Mesendoderm (in vitro differentiated cells): ENCODE results near the gene FNDC3B.

ENCODE experiments used
- DNase-seq: peaks from one replicate; pipeline ENCODE4 v3.0.0; 2013
- H2AK5ac ChIP-seq: 2 replicates; pipeline ENCODE4 v1.6.1; 2013; ENCODE audit warnings: low read length, inconsistent platforms
- H2BK120ac ChIP-seq: 2 replicates; pipeline ENCODE4 v1.6.1; 2013; ENCODE audit warnings: low read depth, mild to moderate bottlenecking, low read length, moderate library complexity, mixed read lengths
- H2BK15ac ChIP-seq: replicated peaks from 2 replicates; pipeline ENCODE4 v1.6.1; 2013; ENCODE audit warnings: low read depth, mild to moderate bottlenecking, moderate library complexity
- H2BK5ac ChIP-seq: 2 replicates; pipeline ENCODE4 v1.6.1; 2013; ENCODE audit warnings: low read length, inconsistent platforms
- H3K18ac ChIP-seq: 2 replicates; pipeline ENCODE4 v1.6.1; 2013; ENCODE audit warnings: mild to moderate bottlenecking, low read length, mixed read lengths
- H3K23ac ChIP-seq: one replicate; pipeline ENCODE4 v1.6.1; 2013; ENCODE audit warnings: low read length
- H3K27ac ChIP-seq: 2 replicates; pipeline ENCODE4 v1.5.1; 2013; ENCODE audit warnings: low read depth, mild to moderate bottlenecking, inconsistent platforms, low read length, moderate library complexity
- H3K27me3 ChIP-seq: 2 replicates; pipeline ENCODE4 v1.6.1; 2013; ENCODE audit warnings: low read length, control low read depth, mild to moderate bottlenecking, inconsistent platforms; ENCODE audit not compliant: insufficient read depth, poor library complexity
- H3K36me3 ChIP-seq: 2 replicates; pipeline ENCODE4 v1.6.1; 2013; ENCODE audit warnings: low read length, inconsistent platforms; ENCODE audit not compliant: control insufficient read depth, insufficient read depth
- H3K4ac ChIP-seq: one replicate; pipeline ENCODE4 v1.6.1; 2013; ENCODE audit warnings: low read depth, mild to moderate bottlenecking, low read length, moderate library complexity
- H3K4me1 ChIP-seq: 2 replicates; pipeline ENCODE4 v1.6.1; 2013; ENCODE audit warnings: low read depth, low read length, inconsistent platforms; ENCODE audit not compliant: control insufficient read depth
- H3K4me2 ChIP-seq: 2 replicates; pipeline ENCODE4 v1.6.1; 2013; ENCODE audit warnings: low read length
- H3K4me3 ChIP-seq: 2 replicates; pipeline ENCODE4 v1.5.1; 2013; ENCODE audit warnings: mild to moderate bottlenecking, low read length
- H3K56ac ChIP-seq: one replicate; pipeline ENCODE4 v1.6.1; 2013; ENCODE audit warnings: low read length
- H3K79me1 ChIP-seq: 2 replicates; pipeline ENCODE4 v1.6.1; 2013; ENCODE audit warnings: low read length, inconsistent platforms
- H3K79me2 ChIP-seq: 2 replicates; pipeline ENCODE4 v1.6.1; 2013; ENCODE audit warnings: mild to moderate bottlenecking, low read length; ENCODE audit not compliant: control insufficient read depth, insufficient read depth
- H3K9ac ChIP-seq: 2 replicates; pipeline ENCODE4 v1.6.1; 2013; ENCODE audit warnings: low read length, inconsistent platforms
- H4K5ac ChIP-seq: one replicate; pipeline ENCODE4 v1.6.1; 2013; ENCODE audit warnings: low read length
- H4K8ac ChIP-seq: one replicate; pipeline ENCODE4 v1.6.1; 2013; ENCODE audit warnings: low read depth, mild to moderate bottlenecking, control low read depth, low read length, moderate library complexity
- WGBS: extraction: QIAGEN DNeasy Blood & Tissue Kit; methylation state at CpG from one replicate; pipeline ENCODE4 v1.1.7; 2013; ENCODE audit warnings: low lambda C conversion rate, missing lambda C conversion rate; ENCODE audit not compliant: insufficient coverage; ENCODE audit errors: extremely low coverage; 5-methylcytosine and 5-hydroxymethylcytosine counted together

The FNDC3B gene

GRCh38 chr3:172296975-172297332 lies 257.6 kb downstream of the FNDC3B start:
- H2BK120ac ChIP-seq, result no peak overlapping the region
- no peak overlapping the region for H3K56ac ChIP-seq
- no peak for DNase-seq
- no peaks in the 10 kb centered on the region for H3K36me3 ChIP-seq
- H3K9ac ChIP-seq, result no peak overlapping the region
- no CpG with 5 or more reads among the region's 2 CpGs for WGBS
- H3K23ac ChIP-seq, result no peak overlapping the region
- no peaks in the 10 kb centered on the region for H3K79me2 ChIP-seq
- no peak overlapping the region for H3K4ac ChIP-seq
- H3K79me1 ChIP-seq, result peaks cover 6% of the 10 kb centered on the region
- no peak overlapping the region for H3K4me3 ChIP-seq
- H2AK5ac ChIP-seq, result no peak overlapping the region
- no peak overlapping the region for H2BK5ac ChIP-seq
- no peak overlapping the region for H2BK15ac ChIP-seq
- no peak overlapping the region for H3K4me2 ChIP-seq
- no peak overlapping the region for H3K27ac ChIP-seq
- no peak overlapping the region for H4K5ac ChIP-seq
- no peaks in the 10 kb centered on the region for H3K4me1 ChIP-seq
- H3K18ac ChIP-seq, result no peak overlapping the region
- no peaks in the 10 kb centered on the region for H3K27me3 ChIP-seq
- H4K8ac ChIP-seq, result no peak overlapping the region

GRCh38 chr3:172298247-172298646 lies 258.9 kb downstream of the FNDC3B start:
- Histone ChIP-seq H3K9ac (no peak overlapping the region), H2AK5ac (no peak overlapping the region), H3K4me3 (no peak overlapping the region), H3K18ac (no peak overlapping the region), H2BK120ac (no peak overlapping the region), H3K79me2 (no peaks in the 10 kb centered on the region), H3K27me3 (no peaks in the 10 kb centered on the region), H3K23ac (no peak overlapping the region), H2BK15ac (no peak overlapping the region), H3K56ac (no peak overlapping the region), H3K4ac (no peak overlapping the region), H3K4me1 (no peaks in the 10 kb centered on the region), H2BK5ac (no peak overlapping the region), H3K36me3 (no peaks in the 10 kb centered on the region), H3K4me2 (no peak overlapping the region), H3K79me1 (no peaks in the 10 kb centered on the region), H3K27ac (no peak overlapping the region), H4K5ac (no peak overlapping the region), H4K8ac (no peak overlapping the region)
- no peak for DNase-seq
- WGBS, result no CpG with 5 or more reads among the region's 3 CpGs

DNA sequence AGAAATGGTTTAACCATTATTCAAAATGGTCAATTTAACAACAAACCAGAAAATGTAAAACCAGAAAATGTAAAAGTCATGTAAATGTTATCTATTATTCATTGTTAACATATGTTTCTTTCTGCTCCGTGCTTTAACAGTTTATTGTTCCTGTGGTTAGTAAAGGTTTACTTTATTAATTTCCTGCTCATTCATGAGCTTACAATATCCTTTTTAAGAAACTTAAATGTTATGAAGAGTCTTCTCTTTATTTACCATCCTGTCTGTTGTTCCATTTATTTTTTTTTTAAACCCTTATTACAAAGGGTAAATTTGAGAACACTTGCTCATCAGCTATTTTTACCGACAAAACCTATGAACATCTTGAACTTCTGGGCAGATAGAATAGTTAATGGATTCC lies 260.8 kb downstream of the FNDC3B start:
- no peak overlapping the region for H2BK120ac ChIP-seq

GRCh38 chr3:172300862-172301261 lies 261.5 kb downstream of the FNDC3B start:
- Histone ChIP-seq H3K4me1 (no peaks in the 10 kb centered on the region), H2AK5ac (no peak overlapping the region), H3K23ac (no peak overlapping the region), H3K4me2 (no peak overlapping the region), H2BK15ac (no peak overlapping the region), H3K79me2 (no peaks in the 10 kb centered on the region), H3K18ac (no peak overlapping the region), H3K9ac (no peak overlapping the region), H4K8ac (no peak overlapping the region), H3K27ac (no peak overlapping the region), H2BK120ac (no peak overlapping the region), H3K79me1 (no peaks in the 10 kb centered on the region), H3K27me3 (no peaks in the 10 kb centered on the region), H3K36me3 (no peaks in the 10 kb centered on the region), H2BK5ac (no peak overlapping the region), H3K56ac (no peak overlapping the region), H3K4me3 (no peak overlapping the region), H3K4ac (no peak overlapping the region), H4K5ac (no peak overlapping the region)
- WGBS, result no CpG with 5 or more reads among the region's 5 CpGs
- DNase-seq, result no peak

More for the DNA sequence above, 260.8 kb downstream of the FNDC3B start:
- no peak overlapping the region for H3K23ac ChIP-seq
- H3K4me2 ChIP-seq, result no peak overlapping the region
- no peaks in the 10 kb centered on the region for H3K36me3 ChIP-seq
- no peaks in the 10 kb centered on the region for H3K27me3 ChIP-seq
- no peak overlapping the region for H2AK5ac ChIP-seq
- no peak overlapping the region for H2BK15ac ChIP-seq
- H4K8ac ChIP-seq, result no peak overlapping the region
- no peak overlapping the region for H3K4me3 ChIP-seq
- H3K4me1 ChIP-seq, result no peaks in the 10 kb centered on the region
- no peak overlapping the region for H2BK5ac ChIP-seq
- H3K27ac ChIP-seq, result no peak overlapping the region
- no peak overlapping the region for H3K56ac ChIP-seq
- no CpG with 5 or more reads among the region's 2 CpGs for WGBS
- DNase-seq, result no peak
- H3K79me1 ChIP-seq, result no peaks in the 10 kb centered on the region
- H3K18ac ChIP-seq, result no peak overlapping the region
- no peak overlapping the region for H4K5ac ChIP-seq
- H3K9ac ChIP-seq, result no peak overlapping the region
- no peak overlapping the region for H3K4ac ChIP-seq
- H3K79me2 ChIP-seq, result no peaks in the 10 kb centered on the region

DNA sequence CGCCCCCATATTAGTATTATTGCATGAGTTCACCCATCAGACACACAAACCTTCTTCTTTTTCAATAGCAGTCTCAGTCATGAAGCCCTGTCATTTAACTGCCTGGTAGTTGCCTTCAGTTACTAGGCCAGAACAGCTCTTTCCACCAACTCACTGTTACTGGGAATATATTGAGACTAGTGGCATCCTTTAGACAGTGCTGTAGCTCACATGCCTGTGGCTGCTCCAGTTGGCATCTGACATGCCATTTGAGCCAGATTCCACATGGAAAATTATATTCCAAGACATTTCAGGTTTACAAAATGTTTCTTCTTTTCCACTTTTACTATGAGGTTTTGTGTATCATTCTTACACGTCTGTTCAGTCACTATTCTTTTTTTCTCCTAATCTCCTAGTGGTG lies 262.8 kb downstream of the FNDC3B start:
- no peak for DNase-seq
- WGBS, result no CpG with 5 or more reads among the region's 2 CpGs
- H3K79me2 ChIP-seq, result no peaks in the 10 kb centered on the region
- no peak overlapping the region for H3K9ac ChIP-seq
- H3K27ac ChIP-seq, result no peak overlapping the region
- H4K8ac ChIP-seq, result no peak overlapping the region
- H3K56ac ChIP-seq, result no peak overlapping the region
- no peak overlapping the region for H2BK5ac ChIP-seq
- no peaks in the 10 kb centered on the region for H3K27me3 ChIP-seq
- no peak overlapping the region for H4K5ac ChIP-seq
- H3K36me3 ChIP-seq, result peaks cover under 1% of the 10 kb centered on the region
- no peak overlapping the region for H3K4me2 ChIP-seq
- H2AK5ac ChIP-seq, result no peak overlapping the region
- no peaks in the 10 kb centered on the region for H3K4me1 ChIP-seq
- H3K18ac ChIP-seq, result no peak overlapping the region
- no peak overlapping the region for H3K4me3 ChIP-seq
- no peak overlapping the region for H2BK120ac ChIP-seq
- H3K79me1 ChIP-seq, result no peaks in the 10 kb centered on the region
- no peak overlapping the region for H2BK15ac ChIP-seq
- H3K4ac ChIP-seq, result no peak overlapping the region
- no peak overlapping the region for H3K23ac ChIP-seq

GRCh38 chr3:172303181-172303580 lies 263.8 kb downstream of the FNDC3B start:
- no peak overlapping the region for H3K18ac ChIP-seq
- no peak overlapping the region for H2AK5ac ChIP-seq
- H3K4me1 ChIP-seq, result no peaks in the 10 kb centered on the region
- no CpG with 5 or more reads among the region's 4 CpGs for WGBS
- H3K4me2 ChIP-seq, result no peak overlapping the region
- no peaks in the 10 kb centered on the region for H3K79me1 ChIP-seq
- H3K56ac ChIP-seq, result no peak overlapping the region
- DNase-seq, result no peak
- no peak overlapping the region for H3K27ac ChIP-seq
- no peak overlapping the region for H4K5ac ChIP-seq
- no peak overlapping the region for H3K4me3 ChIP-seq
- no peak overlapping the region for H2BK5ac ChIP-seq
- no peak overlapping the region for H2BK15ac ChIP-seq
- H3K9ac ChIP-seq, result no peak overlapping the region
- no peak overlapping the region for H3K23ac ChIP-seq
- no peak overlapping the region for H2BK120ac ChIP-seq
- no peak overlapping the region for H4K8ac ChIP-seq
- no peaks in the 10 kb centered on the region for H3K27me3 ChIP-seq
- no peaks in the 10 kb centered on the region for H3K79me2 ChIP-seq
- H3K4ac ChIP-seq, result no peak overlapping the region
- peaks cover 1% of the 10 kb centered on the region for H3K36me3 ChIP-seq
